CD4-positive, alpha-beta T cell treated with Interleukin-21 for 1 hour (primary cell): ENCODE results near the gene C1D.
"Not testable (repeated sequence)": the region's sequence is repeated elsewhere in the genome, so short reads cannot be mapped to it uniquely, and the experiment has no call there.

Experiments
- DNase-seq: peaks from one replicate; pipeline ENCODE4 v3.0.0-alpha.2; 2020

Gene C1D

GRCh38 chr2:68062680-68063387, at the start of gene C1D:
TSS of gene C1D (minus strand) at chr2:68063004. CDS start at chr2:68047310, 15,694 bp downstream.
- peak; percentile 92 for DNase-seq

GRCh38 chr2:68110102-68110501, 47.3 kb upstream of the C1D start:
- DNase-seq, result no peak

GRCh38 chr2:68108120-68108519, 45.3 kb upstream of the C1D start:
- no peak for DNase-seq

GRCh38 chr2:68107475-68107874, 44.7 kb upstream of the C1D start:
- DNase-seq, result no peak

- no peak for DNase-seq
Observed at GRCh38 chr2:68104111-68104835, 41.5 kb upstream of the C1D start.

GRCh38 chr2:68103709-68104055, 40.9 kb upstream of the C1D start:
- no peak for DNase-seq

- no peak for DNase-seq
Observed at GRCh38 chr2:68103030-68103708, 40.4 kb upstream of the C1D start.

- no peak for DNase-seq
Observed at GRCh38 chr2:68100189-68100588, 37.4 kb upstream of the C1D start.

- no peak for DNase-seq
Observed at GRCh38 chr2:68099260-68099659, 36.5 kb upstream of the C1D start.

GRCh38 chr2:68098291-68098797, 35.5 kb upstream of the C1D start:
- DNase-seq, result no peak

GRCh38 chr2:68094111-68094510, 31.3 kb upstream of the C1D start:
- no peak for DNase-seq

- no peak for DNase-seq
Observed at GRCh38 chr2:68093634-68094033, 30.8 kb upstream of the C1D start.

- no peak for DNase-seq
Observed at GRCh38 chr2:68091439-68092034, 28.7 kb upstream of the C1D start.

- peak; percentile 35 for DNase-seq
Observed at GRCh38 chr2:68089961-68090360, 27.2 kb upstream of the C1D start.

GRCh38 chr2:68088940-68089339, 26.1 kb upstream of the C1D start:
- no peak for DNase-seq

GRCh38 chr2:68086166-68086565, 23.4 kb upstream of the C1D start:
- no peak for DNase-seq

GRCh38 chr2:68083346-68083745, 20.5 kb upstream of the C1D start:
- no peak for DNase-seq

GRCh38 chr2:68074050-68074449, 11.2 kb upstream of the C1D start:
- no peak for DNase-seq

GRCh38 chr2:68063797-68064646, 1.2 kb upstream of the C1D start:
- DNase-seq, result not testable (repeated sequence)

GRCh38 chr2:68060652-68061051, 2.2 kb downstream of the C1D start:
- no peak for DNase-seq

- DNase-seq, result no peak
Observed at GRCh38 chr2:68059784-68060525, 2.8 kb downstream of the C1D start.
